Glomerular visceral epithelial cell (primary cell): Measurements from ENCODE around the gene TSPAN1.

ENCODE experiments used
- DNase-seq: peaks from one replicate; pipeline ENCODE4 v3.0.0-alpha.2; 2016; ENCODE audit errors: extremely low spot score

TSPAN1 gene

DNA sequence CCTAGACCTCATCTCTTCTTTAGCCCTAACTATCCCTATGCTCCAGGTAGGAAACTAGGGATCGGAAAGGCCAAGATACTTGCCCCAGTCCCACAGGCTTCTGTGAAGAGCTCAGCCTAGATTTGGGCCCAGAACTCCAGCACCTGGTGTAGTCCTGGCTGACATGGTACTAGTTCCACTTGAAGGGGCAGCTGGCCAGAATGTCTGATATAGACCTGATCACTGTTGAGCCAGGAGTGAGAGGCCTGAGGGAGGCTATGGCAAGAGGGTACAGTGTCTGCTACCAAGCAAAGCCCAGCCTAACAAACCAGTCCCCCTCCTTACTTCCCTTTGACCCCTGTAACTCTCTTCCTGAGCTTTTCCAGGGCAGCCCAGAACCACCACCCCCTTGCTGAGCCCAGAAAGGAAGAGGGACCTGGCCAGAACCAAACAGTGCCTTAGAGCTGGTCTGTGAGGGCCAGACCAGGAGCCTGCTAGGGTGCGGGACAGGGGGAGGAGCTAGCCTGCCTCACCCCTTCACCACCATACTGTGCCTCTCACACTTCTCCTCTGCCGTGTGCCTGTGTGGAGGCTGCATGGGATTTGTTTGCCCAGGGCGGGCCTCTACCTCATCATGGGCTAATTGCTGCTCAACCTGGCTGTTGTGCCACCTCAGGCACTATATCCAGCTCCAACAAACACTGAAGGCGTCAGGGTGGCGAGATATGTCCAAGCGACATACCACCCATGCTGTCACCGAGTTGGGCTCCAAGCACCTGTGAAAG is 12.4 kb downstream of the TSPAN1 start:
- DNase-seq, result no peak

DNA sequence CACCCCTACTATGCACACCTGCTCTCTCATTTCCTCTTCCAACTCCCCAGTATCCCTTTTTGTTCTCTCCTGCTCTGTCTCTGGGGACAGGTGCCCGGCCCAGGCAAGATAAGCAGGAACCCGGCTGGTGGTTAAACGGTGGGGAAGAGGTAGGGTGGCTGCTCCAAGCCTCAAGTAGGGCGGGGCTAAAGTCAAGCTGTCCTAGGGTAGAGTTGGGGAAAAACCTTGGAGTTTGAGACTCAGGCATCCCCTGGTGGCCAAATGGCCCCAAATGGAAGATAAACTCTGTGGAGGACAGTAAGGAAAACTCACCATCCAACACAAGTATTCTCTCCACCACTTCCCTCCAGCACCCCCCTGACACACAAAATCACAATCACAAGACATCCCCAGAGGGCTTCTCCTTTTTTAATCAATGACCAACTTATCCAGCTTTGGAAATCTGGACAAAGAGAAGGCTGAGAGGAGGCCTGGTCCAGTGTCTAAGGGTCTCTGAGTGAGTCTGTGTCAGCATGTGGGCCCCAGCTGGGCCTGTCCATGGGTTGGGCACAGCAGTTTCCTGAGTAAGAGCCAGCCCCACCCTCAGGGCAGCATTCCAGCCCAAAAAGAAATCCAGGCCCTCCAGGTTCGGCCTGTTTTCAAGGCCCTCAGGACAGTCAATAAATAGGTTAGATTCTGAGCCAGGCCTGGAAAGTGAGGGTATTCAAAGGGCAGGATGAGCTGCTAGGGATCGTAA is 13.6 kb downstream of the TSPAN1 start:
- no peak for DNase-seq

DNA sequence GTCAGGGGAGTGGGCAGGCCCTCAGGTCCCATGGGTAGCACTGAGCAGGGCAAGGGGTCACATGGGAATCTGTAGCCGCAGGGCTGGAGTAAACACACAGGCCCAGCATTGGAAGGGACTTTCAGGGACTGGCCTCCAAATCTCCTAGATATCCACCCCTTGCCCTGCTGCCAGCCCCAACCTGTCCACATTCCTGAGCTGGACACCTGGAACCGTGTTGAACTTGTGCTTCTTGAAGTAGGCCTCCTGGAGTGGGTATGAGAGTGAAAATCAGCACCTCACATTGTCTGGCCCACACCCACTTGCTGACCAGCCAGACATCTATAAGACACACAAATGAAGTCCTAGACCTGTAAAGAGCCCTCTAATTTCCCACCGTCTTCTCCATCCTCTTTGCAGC is 15.7 kb downstream of the TSPAN1 start:
- DNase-seq, result no peak

DNA sequence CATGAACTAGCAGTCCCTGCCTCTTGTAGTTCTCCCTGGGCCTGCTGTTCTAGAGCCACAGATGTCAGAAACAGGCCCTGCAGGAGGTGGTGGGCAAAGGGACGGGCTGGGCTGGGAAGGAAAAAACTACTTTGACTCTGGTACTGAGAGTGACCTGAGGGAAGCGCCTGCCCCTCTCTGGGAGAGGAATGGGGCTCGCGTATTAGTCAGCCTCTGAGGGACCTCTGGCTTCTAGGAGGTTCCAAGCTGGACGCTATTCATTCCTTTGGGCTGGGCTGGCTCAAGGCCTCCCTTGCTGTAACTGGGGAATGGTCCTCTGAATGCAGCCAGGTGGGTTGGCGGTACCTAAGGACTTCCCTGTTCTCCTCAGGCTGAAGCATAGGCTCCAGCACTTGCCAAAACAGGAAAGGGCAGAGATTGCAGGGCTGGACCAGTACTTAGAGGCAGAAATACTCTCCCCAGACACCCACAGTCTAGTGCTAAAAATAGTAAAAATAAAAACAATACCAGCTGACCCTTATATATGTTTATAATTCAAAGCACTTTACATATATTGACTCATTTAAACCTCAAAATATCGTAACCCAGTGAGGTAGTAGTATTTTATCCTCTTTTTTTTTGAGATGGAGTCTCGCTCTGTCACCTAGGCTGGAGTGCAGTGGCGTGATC is 16.3 kb downstream of the TSPAN1 start:
- no peak for DNase-seq

DNA sequence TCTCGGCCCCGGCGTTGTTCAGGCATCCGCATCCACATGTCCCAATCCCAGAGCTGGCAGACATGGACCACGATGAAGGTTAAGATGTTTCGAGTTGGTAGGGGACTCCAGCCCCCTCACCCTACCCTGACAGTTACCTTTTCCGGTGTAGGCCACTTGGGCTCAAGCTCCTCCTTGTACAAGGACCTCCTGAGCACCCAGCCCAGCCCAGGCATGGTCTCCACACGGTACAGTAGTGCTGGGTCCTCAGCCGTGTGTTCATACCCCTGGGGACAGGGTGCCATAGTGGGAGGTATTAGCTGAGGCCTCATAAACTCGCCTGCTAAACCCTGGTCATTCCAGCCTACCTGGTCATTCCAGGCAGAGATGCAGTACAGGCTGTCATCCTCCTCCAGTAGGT is 17.3 kb downstream of the TSPAN1 start:
- DNase-seq, result no peak

DNA sequence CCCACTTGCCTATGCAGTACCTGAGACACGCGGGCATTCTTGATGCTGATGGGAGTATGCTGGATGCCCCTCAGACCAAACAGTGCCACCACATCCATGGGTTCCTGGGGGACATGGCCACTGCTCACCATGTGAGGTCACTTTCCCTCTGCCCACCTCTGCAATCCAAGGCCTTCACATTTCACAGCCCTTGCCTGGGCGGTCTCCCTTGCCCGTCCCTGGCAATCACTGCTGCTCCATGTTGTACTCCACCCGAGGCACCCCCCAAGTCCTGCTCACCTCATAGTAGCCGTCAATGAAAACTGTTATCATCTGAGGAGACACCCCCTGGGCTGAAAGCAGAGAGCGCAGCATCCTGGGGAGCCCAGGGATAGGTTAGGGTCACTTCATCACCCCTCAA is 18.4 kb downstream of the TSPAN1 start:
- DNase-seq, result no peak

DNA sequence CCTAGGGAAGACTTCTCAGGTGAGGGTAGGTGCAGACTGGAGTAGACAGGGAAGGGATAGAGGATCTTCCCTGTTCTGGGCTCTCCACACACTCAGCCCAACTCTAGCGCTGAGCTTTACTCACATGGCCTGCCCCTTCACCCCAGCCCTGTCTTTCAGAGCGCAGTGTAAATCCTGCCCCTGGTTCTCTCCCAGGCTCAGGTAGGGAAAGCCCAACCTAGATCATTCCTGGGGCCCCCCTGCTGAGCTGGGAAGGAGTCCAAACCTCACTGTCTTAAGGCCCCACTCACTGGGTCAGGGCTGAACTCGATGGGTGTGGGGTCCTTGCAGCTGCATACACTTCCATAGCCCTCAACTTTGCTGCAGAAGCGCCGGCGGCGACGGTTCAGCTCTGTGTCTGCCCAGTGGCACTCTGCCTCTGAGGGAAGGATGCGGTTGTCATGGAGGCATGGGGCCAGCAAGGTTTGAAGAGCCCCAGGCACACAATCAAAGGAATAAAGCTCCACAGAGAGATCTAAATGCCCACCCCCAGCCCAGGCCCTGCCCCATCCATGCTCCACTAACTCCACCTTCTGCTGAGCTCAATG is 19.2 kb downstream of the TSPAN1 start:
- peak; percentile 53 for DNase-seq

DNA sequence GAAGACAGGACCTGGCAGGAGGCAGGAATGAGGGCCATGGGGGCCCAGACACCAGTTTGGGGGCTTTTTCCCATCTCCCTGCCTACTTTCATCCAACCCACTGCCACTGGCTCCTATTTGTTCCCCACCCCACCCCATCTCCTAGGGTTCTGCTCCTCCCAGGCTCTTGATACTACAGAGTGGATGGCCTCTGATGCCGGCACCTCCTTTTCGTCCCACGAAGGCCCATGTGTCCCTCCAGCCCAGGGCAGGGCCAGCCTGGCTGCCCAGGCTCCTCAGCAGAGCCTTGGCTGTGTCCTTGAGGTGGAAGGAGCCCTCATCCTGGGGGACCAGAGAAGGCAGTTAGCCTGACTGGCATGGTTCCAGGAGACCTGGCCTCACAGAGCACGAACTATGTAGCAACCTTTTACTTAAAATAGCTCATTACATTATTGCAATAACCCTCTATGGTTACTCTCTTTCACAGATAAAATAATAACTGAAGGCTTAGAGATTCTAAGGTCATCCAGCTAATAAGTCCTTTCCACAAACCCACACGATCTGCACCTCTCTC is 19.8 kb downstream of the TSPAN1 start:
- DNase-seq, result no peak

DNA sequence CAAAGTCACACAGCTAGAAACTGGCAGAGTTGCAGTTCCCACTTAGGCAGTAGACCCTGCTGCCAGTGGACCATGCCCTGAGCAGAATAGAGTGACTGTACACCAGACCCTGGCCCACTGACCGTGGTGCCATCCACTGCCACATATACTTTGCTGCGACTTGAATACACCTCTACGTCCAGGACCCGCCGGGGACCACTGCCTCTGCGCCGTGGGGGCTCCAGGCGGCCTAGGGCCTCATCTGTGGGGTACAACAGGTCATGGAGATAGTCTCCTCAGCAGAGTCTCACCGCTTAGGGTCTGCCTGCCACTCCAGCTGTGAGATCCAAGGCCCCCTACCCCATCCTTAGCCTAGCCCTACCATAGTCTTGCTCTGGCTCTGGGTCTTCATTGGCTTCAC is 21.7 kb downstream of the TSPAN1 start:
- DNase-seq, result no peak

DNA sequence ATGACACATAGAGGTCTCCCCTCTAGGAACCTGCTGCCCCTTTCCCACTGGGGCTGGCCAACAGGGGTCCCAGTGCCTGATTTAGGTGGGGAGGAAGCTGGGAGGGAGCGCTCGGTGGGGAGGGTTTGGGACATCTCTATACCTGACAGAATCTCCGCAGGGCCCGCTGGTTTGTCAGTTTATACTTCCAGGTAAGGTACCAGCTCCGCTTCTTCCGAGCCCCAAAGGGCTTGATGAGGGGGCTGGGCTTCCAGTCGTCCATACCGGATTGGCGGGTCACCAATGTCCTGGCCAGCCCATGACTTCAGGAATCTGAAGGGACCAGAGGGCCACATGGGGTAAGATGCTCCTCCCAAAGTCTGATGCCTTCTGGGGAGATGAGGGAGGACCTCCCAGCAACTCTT is 22.7 kb downstream of the TSPAN1 start:
- DNase-seq, result no peak

DNA sequence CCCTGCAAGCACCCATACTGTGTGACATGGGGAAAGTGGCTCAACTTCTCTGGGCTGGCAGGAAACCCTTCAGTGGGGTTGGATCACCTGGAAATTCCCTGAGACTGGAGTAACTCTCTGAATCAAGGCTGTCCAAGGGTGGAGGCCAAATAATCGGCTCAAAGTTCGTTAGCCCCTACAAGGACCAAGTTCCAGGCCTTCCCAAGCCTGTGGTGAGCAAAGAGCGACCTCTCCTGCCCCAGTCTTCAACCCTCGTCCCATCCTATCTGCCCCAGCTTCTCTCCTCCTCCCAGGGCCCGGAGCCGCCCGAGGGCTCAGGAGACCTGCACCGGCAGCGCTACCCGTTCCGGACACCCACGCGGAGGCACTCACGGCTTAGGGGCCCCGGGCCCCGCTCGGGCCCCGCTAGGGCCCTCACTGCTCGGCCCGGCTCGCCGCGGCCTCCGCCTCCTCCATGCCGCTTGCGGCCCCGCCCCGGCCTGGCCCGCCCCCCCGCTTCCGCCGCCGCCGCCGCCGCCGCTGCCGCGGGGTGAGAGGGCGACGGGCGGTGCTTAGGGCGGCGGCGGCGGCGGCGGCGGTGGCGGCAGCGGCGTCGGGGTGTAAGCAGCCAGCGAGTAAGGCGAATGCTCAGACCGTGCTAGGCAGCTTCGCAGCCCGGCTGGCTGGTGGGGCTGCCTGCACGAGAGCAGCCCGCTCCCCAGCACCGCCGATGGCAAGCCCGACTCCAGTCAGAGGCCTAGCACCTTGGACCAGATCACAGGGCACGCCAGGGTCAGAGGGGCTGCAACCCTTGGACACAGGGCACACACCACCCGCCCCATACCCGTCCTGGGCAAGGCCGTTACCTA is 23.3 kb downstream of the TSPAN1 start, which contains the start of gene POMGNT1:
POMGNT1 (minus strand) TSS at position 471 of the 848 bp plus-strand sequence. CDS start 613 bp downstream, outside the sequence.
- DNase-seq, result peak; percentile 81

DNA sequence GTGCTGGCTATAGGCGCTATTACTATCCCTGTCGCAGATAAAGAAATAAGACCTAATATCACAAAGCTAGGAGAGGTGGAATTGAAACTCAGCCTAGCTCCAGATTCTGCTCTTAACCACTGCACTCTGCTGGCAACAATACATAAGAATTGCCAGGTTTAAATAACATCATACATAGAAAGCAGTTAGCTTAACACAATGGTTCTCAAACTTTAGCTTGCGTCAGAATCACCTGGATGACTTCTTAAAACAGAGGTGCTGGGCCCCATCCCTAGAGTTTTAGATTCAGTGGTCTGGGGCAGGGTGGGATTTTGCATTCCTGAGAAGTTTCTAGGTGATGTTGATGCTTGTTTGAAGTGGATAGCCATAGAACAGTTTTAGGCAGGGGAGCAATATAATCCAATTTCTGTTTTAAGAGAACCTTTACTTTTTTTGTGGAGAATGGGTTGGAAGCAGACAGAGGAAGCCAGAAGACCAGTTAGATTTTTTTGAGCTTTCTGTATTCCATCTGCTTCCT is 24.4 kb downstream of the TSPAN1 start:
- no peak for DNase-seq

DNA sequence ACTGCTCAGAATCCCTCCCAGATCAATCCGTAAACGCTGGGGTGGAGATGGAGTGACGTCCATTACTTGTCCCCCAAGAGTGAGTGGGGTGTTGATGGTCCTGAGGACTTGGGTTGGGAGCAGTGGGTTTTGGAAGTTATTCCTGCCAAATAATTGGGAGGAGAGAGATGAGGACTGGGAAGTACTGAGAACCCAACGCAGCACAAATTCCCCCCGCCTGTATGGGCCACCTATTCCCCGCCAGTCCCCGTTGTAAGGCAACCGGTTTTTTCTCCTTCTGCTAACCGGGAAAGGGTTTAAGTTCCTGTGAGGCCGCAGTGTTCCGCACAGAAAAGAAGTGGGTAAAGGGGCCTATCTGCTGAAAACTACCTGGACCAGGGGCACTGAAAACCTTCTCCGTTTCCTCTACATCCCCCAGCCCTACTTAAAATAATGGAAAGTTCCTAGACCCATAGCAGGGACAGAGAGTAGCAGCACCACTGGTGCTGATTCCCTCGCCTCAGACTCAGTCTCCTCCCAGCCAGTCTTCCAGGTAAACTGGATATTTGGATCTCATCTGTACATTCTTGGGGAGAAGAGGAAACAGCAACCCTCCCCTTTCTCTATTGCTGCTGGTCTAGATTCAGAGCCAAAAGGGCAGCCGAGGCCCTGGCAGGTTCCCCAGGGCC is 29.0 kb downstream of the TSPAN1 start:
- DNase-seq, result no peak

DNA sequence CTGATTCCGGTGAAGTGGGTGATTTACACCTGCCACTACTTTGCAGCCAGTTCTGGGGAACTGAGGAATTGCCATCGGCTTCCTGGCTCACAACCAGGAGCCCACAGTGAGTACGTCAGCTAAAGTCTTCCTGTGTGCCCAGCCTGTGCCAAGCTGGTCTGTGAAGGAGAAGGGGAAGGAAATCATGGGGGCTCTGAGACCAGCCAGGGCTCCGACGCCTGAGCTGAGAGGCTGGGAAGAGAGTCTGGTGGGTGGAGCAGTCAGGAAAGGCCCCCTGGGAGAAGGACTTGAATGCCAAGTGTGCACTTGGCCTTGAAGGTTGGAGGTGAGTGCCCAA is 29.5 kb downstream of the TSPAN1 start:
- no peak for DNase-seq

DNA sequence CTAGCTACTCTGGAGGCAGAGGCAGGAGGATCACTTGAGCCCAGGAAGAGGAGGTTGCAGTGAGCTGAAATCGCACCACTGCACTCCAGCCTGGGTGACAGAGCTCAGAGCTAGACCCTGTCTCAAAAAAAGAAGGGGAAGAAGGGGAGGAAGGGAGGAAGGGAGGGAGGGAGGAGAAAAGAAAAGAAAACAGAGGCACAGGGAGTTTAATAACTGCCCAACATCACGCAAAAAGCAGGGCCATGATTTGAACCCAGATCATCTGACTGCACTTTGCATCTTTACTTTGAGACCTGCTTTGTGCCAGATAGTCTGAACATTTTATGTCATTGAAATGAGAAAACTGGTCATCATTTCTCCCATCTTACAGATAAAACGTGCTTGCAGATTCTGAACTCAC is 30.3 kb downstream of the TSPAN1 start:
- no peak for DNase-seq

DNA sequence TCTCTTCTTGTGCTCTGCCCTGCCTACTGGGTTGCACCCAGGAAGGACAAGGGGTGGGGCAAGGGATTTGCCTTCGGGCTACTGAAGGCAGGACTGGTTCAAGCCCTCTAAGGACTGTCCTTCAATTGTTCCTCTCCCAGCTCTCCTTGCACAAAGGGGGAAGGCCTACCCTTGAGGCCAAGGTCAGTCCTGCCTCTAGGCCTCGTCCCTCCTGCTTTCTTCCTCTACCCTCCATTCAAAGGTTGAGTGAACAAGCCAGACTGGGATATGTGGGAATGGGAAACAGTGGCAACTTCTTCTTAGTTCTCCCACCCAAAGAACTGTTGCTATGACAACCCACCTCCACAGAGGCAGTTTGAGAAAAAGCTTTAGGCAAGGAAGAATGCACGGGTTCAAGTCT is 30.9 kb downstream of the TSPAN1 start:
- no peak for DNase-seq

DNA sequence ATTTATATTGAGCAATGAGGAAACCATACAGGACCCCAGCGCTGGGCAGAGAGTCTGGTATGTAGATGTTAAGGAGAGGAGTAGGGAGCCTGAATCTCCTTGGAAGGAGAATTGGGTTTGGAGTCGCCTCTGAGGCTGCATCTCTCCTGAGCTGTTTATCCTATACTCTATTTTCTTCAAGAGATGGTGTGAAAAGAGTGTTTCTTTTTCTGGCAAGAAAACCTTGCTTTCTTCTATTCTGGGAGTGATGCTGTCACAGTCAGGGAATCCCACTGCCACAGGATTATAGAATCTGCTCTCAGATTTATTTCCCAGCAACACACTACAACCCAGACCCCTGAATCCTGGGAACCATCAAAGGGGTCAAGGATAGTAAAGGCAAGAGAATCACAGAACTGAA is 31.5 kb downstream of the TSPAN1 start:
- DNase-seq, result no peak

DNA sequence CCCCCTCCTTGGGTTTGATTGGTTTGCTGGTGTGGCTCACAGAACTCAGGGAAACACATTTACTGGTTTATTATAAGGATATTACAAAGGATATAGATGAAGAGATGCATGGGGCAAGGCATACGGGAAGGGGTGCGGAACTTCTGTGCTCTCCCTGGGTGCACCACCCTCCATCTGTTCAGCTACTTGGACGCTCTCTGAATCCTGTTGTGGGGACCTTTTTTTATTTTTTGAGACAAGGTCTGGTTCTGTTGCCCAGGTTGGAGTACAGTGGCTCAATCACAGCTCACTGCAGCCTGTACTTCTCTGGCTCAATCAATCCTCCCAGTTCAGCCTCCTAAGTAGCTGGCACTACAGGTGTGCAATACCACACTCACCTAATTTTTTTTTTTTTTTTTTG is 35.7 kb downstream of the TSPAN1 start:
- no peak for DNase-seq

DNA sequence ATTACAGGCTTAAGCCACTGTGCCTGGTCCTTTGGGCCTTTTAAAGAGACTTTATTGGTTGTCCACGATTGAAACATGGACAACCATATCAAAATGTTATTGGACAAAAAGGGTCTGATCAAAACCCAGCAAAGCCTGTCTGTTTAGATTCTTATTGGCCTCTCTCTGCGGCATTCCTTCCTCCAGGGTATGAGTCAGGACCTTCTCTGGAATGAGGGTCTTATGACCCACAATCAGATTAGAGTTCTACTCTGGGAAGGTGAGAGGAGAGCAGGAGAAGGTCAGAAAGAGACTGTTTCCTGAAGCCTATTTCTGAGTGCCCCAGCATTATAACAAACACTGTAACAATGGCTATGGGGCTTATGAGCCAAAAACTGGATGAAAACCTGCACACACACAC is 36.2 kb downstream of the TSPAN1 start:
- no peak for DNase-seq

DNA sequence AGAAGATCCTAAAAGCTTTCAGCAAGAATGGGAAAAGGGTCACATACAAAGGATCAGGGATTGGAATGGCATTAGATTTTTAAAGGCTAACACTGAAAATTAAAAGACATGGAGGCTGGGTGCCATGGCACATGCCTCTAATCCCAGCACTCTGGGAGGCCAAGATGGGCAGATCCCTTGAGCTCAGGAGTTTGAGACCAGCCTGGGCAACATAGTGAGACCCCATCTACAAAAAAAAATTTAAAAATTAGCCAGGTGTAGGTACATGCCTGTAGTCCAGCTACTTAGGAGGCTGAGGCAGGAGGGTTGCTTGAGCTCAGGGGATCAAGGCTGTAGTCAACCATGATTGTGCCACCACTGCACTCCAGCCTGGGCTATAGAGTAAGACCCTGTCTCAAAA is 40.6 kb downstream of the TSPAN1 start:
- no peak for DNase-seq

DNA sequence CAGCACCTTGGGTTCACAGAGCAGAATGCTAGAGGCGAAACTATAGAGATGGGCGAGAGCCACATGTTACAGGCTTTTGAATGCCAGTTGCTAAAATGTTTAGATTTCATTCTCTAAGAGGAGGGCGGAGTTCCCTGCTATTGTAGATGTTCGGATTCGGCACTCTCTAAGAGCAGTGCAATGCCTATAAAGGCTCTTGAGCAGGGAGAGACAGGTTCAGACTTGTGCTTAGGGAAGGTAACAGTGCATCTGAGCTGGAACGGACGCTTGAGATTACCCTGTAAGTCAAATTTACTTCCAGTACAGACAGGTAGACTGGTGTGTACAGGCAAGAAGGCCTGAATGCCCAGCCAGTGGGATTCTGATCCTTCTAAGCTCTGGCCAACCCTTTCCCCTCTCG is 43.6 kb downstream of the TSPAN1 start:
- DNase-seq, result no peak
